ENCODE results near the gene HK1.

Gene HK1

GRCh38 chr10:69247313-69247710 lies 31.0 kb upstream of the HK1 start:
- Histone ChIP-seq H3K36me3 (ENCODE audit: control insufficient read depth in 2 of 2, insufficient read depth in 1 of 2, low read length in 2 of 2) (no peaks in the 10 kb centered on the region), H3K4me3 (ENCODE audit: low read depth, low read length) (no peak overlapping the region), H3K27ac (ENCODE audit: extremely low read depth, low read depth, low read length) (no peak overlapping the region), H3K9me3 (ENCODE audit: control insufficient read depth, insufficient read depth, low read depth, low read length) (no peaks in the 10 kb centered on the region), H3K4me1 (ENCODE audit: control insufficient read depth, insufficient read depth, low read length) (no peaks in the 10 kb centered on the region)
- ChIA-PET POLR2A (no interaction called here), CTCF (interaction anchor here (0.6 to 1.3 kb wide), 2 partner anchors 10 to 159 kb away, joined by 3 to 4 read pairs; no protein-coding TSS in a partner anchor)
- TF ChIP-seq ZNF214 (tag by site-specific recombination; IDR thresholded peaks at IDR 0.05; ENCODE audit: borderline replicate concordance) (no peak), KLF9 (tag by site-specific recombination; IDR thresholded peaks at IDR 0.05; ENCODE audit: low read depth) (no peak), ZNF585B (tag by site-specific recombination; IDR thresholded peaks at IDR 0.05) (no peak), ZBTB48 (tag by site-specific recombination; IDR thresholded peaks at IDR 0.05) (no peak), OVOL3 (tag by site-specific recombination; IDR thresholded peaks at IDR 0.05) (no peak), ZNF843 (tag by site-specific recombination; IDR thresholded peaks at IDR 0.05) (no peak), ZNF302 (tag by site-specific recombination; IDR thresholded peaks at IDR 0.05; ENCODE audit: low read depth) (no peak), ZFP37 (tag by site-specific recombination; IDR thresholded peaks at IDR 0.05) (no peak), ZNF530 (tag by site-specific recombination; IDR thresholded peaks at IDR 0.05; ENCODE audit: low read depth) (no peak), ZNF548 (tag by site-specific recombination; IDR thresholded peaks at IDR 0.05) (no peak), ZBTB10 (tag by site-specific recombination; IDR thresholded peaks at IDR 0.05) (no peak)
- TF ChIP-seq, protein P1, sequence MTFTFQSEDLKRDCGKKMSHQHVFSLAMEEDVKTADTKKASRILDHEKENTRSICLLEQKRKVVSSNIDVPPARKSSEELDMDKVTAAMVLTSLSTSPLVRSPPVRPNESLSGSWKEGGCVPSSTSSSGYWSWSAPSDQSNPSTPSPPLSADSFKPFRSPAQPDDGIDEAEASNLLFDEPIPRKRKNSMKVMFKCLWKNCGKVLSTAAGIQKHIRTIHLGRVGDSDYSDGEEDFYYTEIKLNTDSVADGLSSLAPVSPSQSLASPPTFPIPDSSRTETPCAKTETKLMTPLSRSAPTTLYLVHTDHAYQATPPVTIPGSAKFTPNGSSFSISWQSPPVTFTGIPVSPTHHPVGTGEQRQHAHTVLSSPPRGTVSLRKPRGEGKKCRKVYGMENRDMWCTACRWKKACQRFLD (tag by site-specific recombination; IDR thresholded peaks at IDR 0.05): no peak
- TF ChIP-seq, protein P2, sequence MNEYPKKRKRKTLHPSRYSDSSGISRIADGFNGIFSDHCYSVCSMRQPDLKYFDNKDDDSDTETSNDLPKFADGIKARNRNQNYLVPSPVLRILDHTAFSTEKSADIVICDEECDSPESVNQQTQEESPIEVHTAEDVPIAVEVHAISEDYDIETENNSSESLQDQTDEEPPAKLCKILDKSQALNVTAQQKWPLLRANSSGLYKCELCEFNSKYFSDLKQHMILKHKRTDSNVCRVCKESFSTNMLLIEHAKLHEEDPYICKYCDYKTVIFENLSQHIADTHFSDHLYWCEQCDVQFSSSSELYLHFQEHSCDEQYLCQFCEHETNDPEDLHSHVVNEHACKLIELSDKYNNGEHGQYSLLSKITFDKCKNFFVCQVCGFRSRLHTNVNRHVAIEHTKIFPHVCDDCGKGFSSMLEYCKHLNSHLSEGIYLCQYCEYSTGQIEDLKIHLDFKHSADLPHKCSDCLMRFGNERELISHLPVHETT (tag by site-specific recombination; IDR thresholded peaks at IDR 0.05): no peak

- TF ChIP-seq MYNN (tag by site-specific recombination; IDR thresholded peaks at IDR 0.05; ENCODE audit: borderline replicate concordance) (no peak), ZNF302 (tag by site-specific recombination; IDR thresholded peaks at IDR 0.05; ENCODE audit: low read depth) (no peak), ZXDB (tag by site-specific recombination; IDR thresholded peaks at IDR 0.05) (no peak), ZNF324 (tag by site-specific recombination; IDR thresholded peaks at IDR 0.05) (no peak), ZNF184 (tag by site-specific recombination; IDR thresholded peaks at IDR 0.05) (no peak), ZBTB7A (tag by site-specific recombination; IDR thresholded peaks at IDR 0.05; ENCODE audit: low read depth) (no peak), ZNF610 (tag by site-specific recombination; IDR thresholded peaks at IDR 0.05; ENCODE audit: borderline replicate concordance) (no peak), ZNF398 (tag by site-specific recombination; IDR thresholded peaks at IDR 0.05) (no peak)
Observed at GRCh38 chr10:69248117-69248730, 30.1 kb upstream of the HK1 start.

More at GRCh38 chr10:69248117-69248730, 30.1 kb upstream of the HK1 start:
- POLR2A ChIA-PET: no interaction called here
- CTCF ChIA-PET: interaction anchor here (1.6 kb wide), 1 partner anchor 10 kb away, joined by 3 read pairs; no protein-coding TSS in a partner anchor
- H3K4me1 ChIP-seq (ENCODE audit: control insufficient read depth, insufficient read depth, low read length): no peaks in the 10 kb centered on the region
- no peak overlapping the region for H3K27ac ChIP-seq (ENCODE audit: extremely low read depth, low read depth, low read length)
- no peak overlapping the region for H3K4me3 ChIP-seq (ENCODE audit: low read depth, low read length)
- no peaks in the 10 kb centered on the region for H3K9me3 ChIP-seq (ENCODE audit: control insufficient read depth, insufficient read depth, low read depth, low read length)
- H3K36me3 ChIP-seq (ENCODE audit: control insufficient read depth in 2 of 2, insufficient read depth in 1 of 2, low read length in 2 of 2): no peaks in the 10 kb centered on the region

All from HEK293 (cell line).